Panc1 (cell line): ENCODE data around the gene CALU. TPM values are rescaled to one million over a fixed set of nuclear protein-coding genes. Genes with fewer than 3 reads are reported as not detected.

Experiments
- ATAC-seq: fragments of 200-7000 bp; cut with Tn5 transposase; 2 replicates; pipeline ENCODE4 v1.9.1; 2020; ENCODE audit warnings: mild to moderate bottlenecking, moderate library complexity
- BruUV-seq: library from RNA; stranded (reverse); fragments of 400-500 nt; replicated peaks from 2 replicates; lab custom pipeline; 2021; lab: Mats Ljungman, UMichigan
- CTCF ChIA-PET: fragments of 300-600 bp; sonication (Branson Sonifier 250); formaldehyde crosslinking; loops from one replicate; lab custom pipeline; 2022; ENCODE audit warnings: antibody characterized with exemption; lab: Charles Lee
- POLR2A ChIA-PET: fragments of 300-600 bp; sonication (Branson Sonifier 250); formaldehyde crosslinking; loops from one replicate; lab custom pipeline; 2022; ENCODE audit warnings: antibody characterized with exemption; lab: Charles Lee
- DNase-seq: peaks from one replicate; pipeline ENCODE4 v3.0.0-alpha.2; 2010; ENCODE audit warnings: low read depth, low spot score
- H3K27ac ChIP-seq: 2 replicates; pipeline ENCODE4 v1.5.1; 2011; ENCODE audit warnings: mild to moderate bottlenecking, low read length, inconsistent platforms
- H3K27me3 ChIP-seq: fragments of 200-500 bp; sonication (Bioruptor generic); 2 replicates; pipeline ENCODE4 v1.6.0; 2014; ENCODE audit warnings: low read length, inconsistent platforms; ENCODE audit not compliant: control insufficient read depth, insufficient read depth
- H3K36me3 ChIP-seq: fragments of 200-500 bp; sonication (Bioruptor generic); 2 replicates; pipeline ENCODE4 v1.5.1; 2014; ENCODE audit warnings: inconsistent platforms, mild to moderate bottlenecking, low read length, moderate library complexity; ENCODE audit not compliant: control insufficient read depth, insufficient read depth
- H3K4me1 ChIP-seq: 2 replicates; pipeline ENCODE4 v1.5.1; 2011; ENCODE audit warnings: inconsistent platforms, mild to moderate bottlenecking, low read length, moderate library complexity; ENCODE audit not compliant: control insufficient read depth, insufficient read depth
- H3K4me3 ChIP-seq, 2 experiments: 2 replicates each; pipeline ENCODE4 v1.5.1; 2011 to 2012; ENCODE audit warnings: low read depth in 2 of 2, low read length in 2 of 2, mild to moderate bottlenecking in 2 of 2, inconsistent platforms in 1 of 2, moderate library complexity in 1 of 2
- H3K9me3 ChIP-seq: fragments of 200-500 bp; sonication (Bioruptor generic); 2 replicates; pipeline ENCODE4 v1.5.1; 2014; ENCODE audit warnings: low read depth, mild to moderate bottlenecking, inconsistent platforms, low read length, moderate library complexity; ENCODE audit not compliant: control insufficient read depth, insufficient read depth
- CTCF ChIP-seq: fragments of 450-650 bp; IDR thresholded peaks from 2 replicates; pipeline ENCODE4 v1.5.1; 2017; ENCODE audit warnings: mild to moderate bottlenecking
- POLR2AphosphoS5 ChIP-seq: IDR thresholded peaks from 2 replicates; pipeline ENCODE4 v1.6.1; 2012; ENCODE audit warnings: mild to moderate bottlenecking, low read depth, low read length, moderate library complexity
- REST ChIP-seq, 2 experiments: IDR thresholded peaks; 2 replicates each; pipeline ENCODE4 v1.6.1; 2011 to 2012; ENCODE audit warnings: low read depth in 2 of 2, control low read depth in 1 of 2, low read length in 1 of 2, mild to moderate bottlenecking in 1 of 2, moderate library complexity in 1 of 2; ENCODE audit not compliant: insufficient read depth in 1 of 2
- SIN3A ChIP-seq: IDR thresholded peaks from 2 replicates; pipeline ENCODE4 v1.6.1; 2012; ENCODE audit warnings: low read depth, mild to moderate bottlenecking, low read length, moderate library complexity, borderline replicate concordance; ENCODE audit not compliant: insufficient read depth
- TCF7L2 ChIP-seq: IDR thresholded peaks from 2 replicates; pipeline ENCODE4 v1.6.1; 2011; ENCODE audit warnings: mild to moderate bottlenecking, low read depth, low read length, inconsistent platforms
- in situ Hi-C: cut with HindIII; loops from 2 replicates; pipeline ENCODE4 v1.10.0; 2016; ENCODE audit warnings: low sequenced_read_pairs, low pct_unique_long_range_greater_than_20kb
- intact Hi-C: fragments of 100-400 bp; cut with micrococcal nuclease; formaldehyde crosslinking; loops from one replicate; pipeline ENCODE4 v1.10.0; 2022; ENCODE audit not compliant: unreplicated experiment
- total RNA-seq: library from RNA; stranded (reverse); gene quantifications from one replicate; pipeline ENCODE4 v1.2.1, GENCODE V29; 2021; ENCODE audit not compliant: unreplicated experiment

Gene CALU
- total RNA-seq, 1 experiment from 2014 or later, result 210 TPM

- DNase-seq, result no peak
- POLR2A ChIA-PET, result no interaction called here
- TF ChIP-seq TCF7L2, result no peak
- TF ChIP-seq POLR2AphosphoS5, result no peak
- Histone ChIP-seq H3K4me1 (no peaks in the 10 kb centered on the region), H3K27ac (no peak overlapping the region), H3K4me3 (no peak overlapping the region), H3K36me3 (peaks cover 33% of the 10 kb centered on the region), H3K27me3 (no peaks in the 10 kb centered on the region), H3K9me3 (no peaks in the 10 kb centered on the region)
- in situ Hi-C loops, result no loop called here
- ATAC-seq, result no peak
- BruUV-seq, result no TSS peak
- CTCF ChIA-PET, result no interaction called here
- intact Hi-C loops, result no loop called here
Measured at GRCh38 chr7:128759242-128759641, 20.1 kb downstream of the CALU start.

- DNase-seq (no peak), ATAC-seq (no peak)
- Histone ChIP-seq H3K27ac (no peak overlapping the region), H3K27me3 (no peaks in the 10 kb centered on the region), H3K4me3 (no peak overlapping the region), H3K36me3 (peaks cover 33% of the 10 kb centered on the region), H3K9me3 (no peaks in the 10 kb centered on the region), H3K4me1 (no peaks in the 10 kb centered on the region)
- ChIA-PET POLR2A (interaction anchor here (0.6 kb wide), 1 partner anchor 11 kb away, joined by 3 read pairs; no protein-coding TSS in a partner anchor), CTCF (no interaction called here)
- TF ChIP-seq POLR2AphosphoS5 (no peak), SIN3A (no peak), REST (IDR thresholded peaks at IDR 0.05; ENCODE audit: insufficient read depth in 1 of 2, low read depth in 2 of 2, low read length in 1 of 2) (no peak), TCF7L2 (no peak), CTCF (no peak)
- in situ Hi-C loops, result no loop called here
- BruUV-seq, result no TSS peak
- intact Hi-C loops, result no loop called here
Measured at GRCh38 chr7:128763541-128763940, 24.4 kb downstream of the CALU start.

- CTCF ChIA-PET, result no interaction called here
- Histone ChIP-seq H3K9me3 (no peaks in the 10 kb centered on the region), H3K27ac (no peak overlapping the region), H3K36me3 (peaks cover 29% of the 10 kb centered on the region), H3K4me3 (no peak overlapping the region), H3K27me3 (no peaks in the 10 kb centered on the region), H3K4me1 (no peaks in the 10 kb centered on the region)
- in situ Hi-C loops, result no loop called here
- POLR2A ChIA-PET, result interaction anchor here (0.6 kb wide), 1 partner anchor 16 kb away, joined by 3 read pairs; no protein-coding TSS in a partner anchor
- TF ChIP-seq SIN3A, result no peak
- TF ChIP-seq POLR2AphosphoS5, result no peak
- TF ChIP-seq REST (IDR thresholded peaks at IDR 0.05; ENCODE audit: insufficient read depth in 1 of 2, low read depth in 2 of 2, low read length in 1 of 2), result no peak
- TF ChIP-seq CTCF, result no peak
- TF ChIP-seq TCF7L2, result no peak
- intact Hi-C loops, result no loop called here
- DNase-seq, result no peak
- no peak for ATAC-seq
- BruUV-seq, result no TSS peak
Measured at GRCh38 chr7:128767475-128768110, 28.4 kb downstream of the CALU start.
